ENCODE results near the gene ANKRD23. TPM values are rescaled to one million over a fixed set of nuclear protein-coding genes. Genes with fewer than 3 reads are reported as not detected.

Gene ANKRD23
- total RNA-seq, 1 experiment from 2014 or later: 8.9 TPM

DNA sequence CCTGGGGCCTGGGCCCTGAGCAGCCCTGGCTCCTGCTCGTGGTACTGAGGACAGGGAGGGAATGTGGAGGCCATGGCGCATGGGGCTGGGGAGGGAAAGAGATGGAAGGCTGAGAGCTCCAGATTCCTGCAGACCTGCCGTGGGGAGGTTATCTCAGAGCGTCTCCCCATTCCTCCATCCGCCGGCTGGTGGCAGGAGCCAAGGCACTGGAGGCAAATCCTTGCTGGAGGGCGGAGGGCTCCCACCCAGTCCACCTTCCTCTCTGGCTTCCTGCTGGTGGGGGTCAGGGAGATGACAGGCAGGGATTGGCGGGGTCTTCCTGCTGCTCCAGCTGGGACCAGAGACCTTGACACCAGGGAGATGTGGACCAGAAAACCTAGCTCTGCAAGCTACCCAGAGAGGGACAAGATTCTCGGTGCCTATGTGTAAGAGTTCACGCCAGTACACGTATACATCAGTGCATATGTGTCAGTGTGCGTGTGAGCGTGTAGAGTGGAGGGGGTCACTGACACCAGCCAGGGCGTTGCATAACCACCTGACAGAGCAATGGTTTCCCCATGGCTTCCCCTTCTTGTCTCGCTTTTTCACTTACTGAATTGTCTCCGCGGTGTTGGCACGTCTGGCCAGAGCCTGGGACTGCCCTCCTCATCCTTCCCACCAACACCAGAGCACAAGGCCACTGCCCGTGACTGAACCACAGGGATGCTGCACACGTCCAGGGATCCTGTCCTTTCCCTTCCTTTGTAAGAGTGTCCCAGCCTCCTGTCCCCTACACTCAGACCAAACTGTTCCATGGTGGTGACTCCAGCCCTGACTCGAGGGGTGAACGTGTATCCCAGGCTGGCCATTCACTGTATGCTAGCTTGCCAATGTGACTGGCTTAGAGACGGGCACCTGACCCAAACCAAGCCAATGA, 41.9 kb upstream of the ANKRD23 start:
- Histone ChIP-seq H3K27ac (peak overlapping the region; percentile 16; the same call in 1 of the 2 replicates), H3K79me2 (ENCODE audit: low read depth) (no peaks in the 10 kb centered on the region), H2AFZ (no peak overlapping the region), H3K27me3 (ENCODE audit: insufficient read depth, low read depth) (no peaks in the 10 kb centered on the region), H3F3A (ENCODE audit: insufficient read depth, low read depth) (peaks cover 43% of the 10 kb centered on the region), H3K4me1 (replicated peaks; ENCODE audit: insufficient read depth) (peaks cover 86% of the 10 kb centered on the region), H3K9me3 (ENCODE audit: insufficient read depth, low read depth) (no peaks in the 10 kb centered on the region), H3K36me3 (ENCODE audit: low read depth) (no peaks in the 10 kb centered on the region), H3K4me2 (peak overlapping the region; percentile 77), H3K9me2 (ENCODE audit: insufficient read depth) (no peaks in the 10 kb centered on the region), H4K20me1 (ENCODE audit: insufficient read depth) (no peaks in the 10 kb centered on the region), H3K4me3 (no peak overlapping the region)
- DNase-seq: no peak
- ChIA-PET POLR2A (ENCODE audit: unreplicated experiment) (interaction anchor here (0.7 kb wide), 2 partner anchors 24 to 267 kb away, joined by 3 read pairs; no protein-coding TSS in a partner anchor), CTCF (interaction anchor here (0.6 to 0.9 kb wide), 2 partner anchors 13 to 43 kb away, joined by 3 to 11 read pairs; no protein-coding TSS in a partner anchor)
- intact Hi-C loops (cut with micrococcal nuclease; ENCODE audit: unreplicated experiment): loop anchor here (2.0 kb wide), 1 partner anchor 13 kb away; no protein-coding TSS in a partner anchor
- TF ChIP-seq, protein P1, sequence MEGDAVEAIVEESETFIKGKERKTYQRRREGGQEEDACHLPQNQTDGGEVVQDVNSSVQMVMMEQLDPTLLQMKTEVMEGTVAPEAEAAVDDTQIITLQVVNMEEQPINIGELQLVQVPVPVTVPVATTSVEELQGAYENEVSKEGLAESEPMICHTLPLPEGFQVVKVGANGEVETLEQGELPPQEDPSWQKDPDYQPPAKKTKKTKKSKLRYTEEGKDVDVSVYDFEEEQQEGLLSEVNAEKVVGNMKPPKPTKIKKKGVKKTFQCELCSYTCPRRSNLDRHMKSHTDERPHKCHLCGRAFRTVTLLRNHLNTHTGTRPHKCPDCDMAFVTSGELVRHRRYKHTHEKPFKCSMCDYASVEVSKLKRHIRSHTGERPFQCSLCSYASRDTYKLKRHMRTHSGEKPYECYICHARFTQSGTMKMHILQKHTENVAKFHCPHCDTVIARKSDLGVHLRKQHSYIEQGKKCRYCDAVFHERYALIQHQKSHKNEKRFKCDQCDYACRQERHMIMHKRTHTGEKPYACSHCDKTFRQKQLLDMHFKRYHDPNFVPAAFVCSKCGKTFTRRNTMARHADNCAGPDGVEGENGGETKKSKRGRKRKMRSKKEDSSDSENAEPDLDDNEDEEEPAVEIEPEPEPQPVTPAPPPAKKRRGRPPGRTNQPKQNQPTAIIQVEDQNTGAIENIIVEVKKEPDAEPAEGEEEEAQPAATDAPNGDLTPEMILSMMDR (conservative IDR thresholded peaks at IDR 0.05): no peak
- TF ChIP-seq EZH2 (IDR thresholded peaks at IDR 0.05; ENCODE audit: low read depth): no peak
- TSS peak; percentile 63 for BruUV-seq (replicated peaks)

DNA sequence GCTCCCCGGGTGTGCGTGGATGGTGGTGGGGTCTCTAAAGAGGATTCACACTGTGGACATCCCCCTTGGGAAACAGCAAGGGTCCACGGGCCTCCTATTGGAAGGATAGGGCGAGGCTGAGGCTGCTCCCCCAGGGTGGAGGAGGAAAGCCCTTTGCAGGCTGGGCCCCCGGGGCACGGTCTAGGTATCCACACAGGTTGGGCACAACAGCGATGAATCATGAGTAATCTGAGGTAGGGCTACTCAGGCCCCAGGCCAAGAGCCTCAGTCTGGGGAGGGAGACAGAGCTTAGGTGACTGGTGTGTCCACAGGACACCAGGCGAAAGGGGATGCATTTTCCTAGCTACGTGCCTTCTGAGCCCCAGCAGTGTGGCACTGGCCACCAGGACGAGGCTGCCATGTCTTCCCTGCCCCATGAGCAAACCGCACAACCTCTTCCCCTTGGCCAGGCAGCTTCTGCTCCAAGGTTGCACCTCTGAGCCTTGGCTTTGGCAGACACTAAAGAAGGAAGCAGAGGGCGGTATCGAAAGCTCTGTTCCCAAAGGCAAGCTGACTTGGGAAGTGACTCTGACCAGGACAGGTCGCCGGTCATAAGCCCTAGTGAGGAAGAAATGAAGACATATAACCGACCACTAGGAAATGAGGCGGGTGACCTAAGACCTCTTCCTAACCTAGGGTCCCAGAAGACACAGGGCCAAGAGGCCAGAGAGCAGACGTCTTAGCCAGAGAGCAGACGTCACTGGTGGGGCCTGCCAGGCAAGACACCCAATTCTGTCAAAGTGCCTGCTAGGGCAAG, 40.7 kb upstream of the ANKRD23 start:
- Histone ChIP-seq H3K27me3 (ENCODE audit: insufficient read depth, low read depth) (no peaks in the 10 kb centered on the region), H3K79me2 (ENCODE audit: low read depth) (no peaks in the 10 kb centered on the region), H3F3A (ENCODE audit: insufficient read depth, low read depth) (peaks cover 45% of the 10 kb centered on the region), H2AFZ (no peak overlapping the region), H3K4me1 (replicated peaks; ENCODE audit: insufficient read depth) (peaks cover 93% of the 10 kb centered on the region), H4K20me1 (ENCODE audit: insufficient read depth) (no peaks in the 10 kb centered on the region), H3K9me3 (ENCODE audit: insufficient read depth, low read depth) (no peaks in the 10 kb centered on the region), H3K4me2 (peak overlapping the region; percentile 77), H3K4me3 (no peak overlapping the region), H3K27ac (peak overlapping the region; percentile 62), H3K36me3 (ENCODE audit: low read depth) (no peaks in the 10 kb centered on the region), H3K9me2 (ENCODE audit: insufficient read depth) (no peaks in the 10 kb centered on the region)
- TSS peak; percentile 57 for BruUV-seq (replicated peaks)
- ChIA-PET POLR2A (ENCODE audit: unreplicated experiment) (interaction anchor here (0.6 to 1.0 kb wide), 2 partner anchors 9 to 14 kb away, joined by 3 to 11 read pairs; no protein-coding TSS in a partner anchor), CTCF (interaction anchor here (0.5 to 1.2 kb wide), 3 partner anchors 10 to 67 kb away, joined by 3 to 7 read pairs (median 3); no protein-coding TSS in a partner anchor)
- intact Hi-C loops (cut with micrococcal nuclease; ENCODE audit: unreplicated experiment): loop anchor here (1.0 kb wide), 1 partner anchor 8 kb away; no protein-coding TSS in a partner anchor
- no peak for TF ChIP-seq EZH2 (IDR thresholded peaks at IDR 0.05; ENCODE audit: low read depth)
- TF ChIP-seq, protein P1 (conservative IDR thresholded peaks at IDR 0.05): no peak
- DNase-seq: peak; percentile 89 to 96

DNA sequence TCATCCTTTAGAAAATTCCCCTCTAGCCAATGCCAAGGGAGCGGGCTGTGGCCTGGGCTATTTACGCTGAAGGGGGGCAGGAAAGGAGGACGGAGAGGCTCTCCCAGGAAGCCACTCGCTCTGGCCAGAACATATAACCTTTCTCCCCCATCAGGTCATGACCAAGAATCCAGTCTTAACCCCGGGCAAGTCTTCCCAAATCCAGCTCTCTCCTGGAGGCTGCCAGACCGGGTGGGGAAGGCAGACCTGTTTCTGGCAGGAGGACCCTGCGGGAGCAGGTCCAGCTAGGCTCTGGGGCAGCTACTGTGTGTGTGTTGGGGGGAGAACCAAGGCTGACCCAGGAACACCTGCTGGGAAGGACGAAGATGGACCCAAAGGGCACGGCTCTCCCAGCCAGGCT, 39.5 kb upstream of the ANKRD23 start:
- H3F3A ChIP-seq (ENCODE audit: insufficient read depth, low read depth): peaks cover 37% of the 10 kb centered on the region
- H3K27ac ChIP-seq: no peak overlapping the region
- H3K4me3 ChIP-seq: no peak overlapping the region
- no peaks in the 10 kb centered on the region for H3K79me2 ChIP-seq (ENCODE audit: low read depth)
- peaks cover 87% of the 10 kb centered on the region for H3K4me1 ChIP-seq (replicated peaks; ENCODE audit: insufficient read depth)
- no peaks in the 10 kb centered on the region for H3K9me3 ChIP-seq (ENCODE audit: insufficient read depth, low read depth)
- BruUV-seq (replicated peaks): no TSS peak
- H3K9me2 ChIP-seq (ENCODE audit: insufficient read depth): no peaks in the 10 kb centered on the region
- ChIA-PET POLR2A (ENCODE audit: unreplicated experiment) (no interaction called here), CTCF (no interaction called here)
- TF ChIP-seq, protein P1 (conservative IDR thresholded peaks at IDR 0.05): no peak
- TF ChIP-seq EZH2 (IDR thresholded peaks at IDR 0.05; ENCODE audit: low read depth): no peak
- no peak for DNase-seq
- intact Hi-C loops (cut with micrococcal nuclease; ENCODE audit: unreplicated experiment): no loop called here
- no peaks in the 10 kb centered on the region for H3K36me3 ChIP-seq (ENCODE audit: low read depth)
- no peaks in the 10 kb centered on the region for H4K20me1 ChIP-seq (ENCODE audit: insufficient read depth)
- peak overlapping the region; percentile 77 for H3K4me2 ChIP-seq
- no peaks in the 10 kb centered on the region for H3K27me3 ChIP-seq (ENCODE audit: insufficient read depth, low read depth)
- no peak overlapping the region for H2AFZ ChIP-seq
